Measurements from ENCODE around the gene LGR5.
"Not testable (repeated sequence)": the region's sequence is repeated elsewhere in the genome, so short reads cannot be mapped to it uniquely, and the experiment has no call there.

- TF ChIP-seq, protein P1, sequence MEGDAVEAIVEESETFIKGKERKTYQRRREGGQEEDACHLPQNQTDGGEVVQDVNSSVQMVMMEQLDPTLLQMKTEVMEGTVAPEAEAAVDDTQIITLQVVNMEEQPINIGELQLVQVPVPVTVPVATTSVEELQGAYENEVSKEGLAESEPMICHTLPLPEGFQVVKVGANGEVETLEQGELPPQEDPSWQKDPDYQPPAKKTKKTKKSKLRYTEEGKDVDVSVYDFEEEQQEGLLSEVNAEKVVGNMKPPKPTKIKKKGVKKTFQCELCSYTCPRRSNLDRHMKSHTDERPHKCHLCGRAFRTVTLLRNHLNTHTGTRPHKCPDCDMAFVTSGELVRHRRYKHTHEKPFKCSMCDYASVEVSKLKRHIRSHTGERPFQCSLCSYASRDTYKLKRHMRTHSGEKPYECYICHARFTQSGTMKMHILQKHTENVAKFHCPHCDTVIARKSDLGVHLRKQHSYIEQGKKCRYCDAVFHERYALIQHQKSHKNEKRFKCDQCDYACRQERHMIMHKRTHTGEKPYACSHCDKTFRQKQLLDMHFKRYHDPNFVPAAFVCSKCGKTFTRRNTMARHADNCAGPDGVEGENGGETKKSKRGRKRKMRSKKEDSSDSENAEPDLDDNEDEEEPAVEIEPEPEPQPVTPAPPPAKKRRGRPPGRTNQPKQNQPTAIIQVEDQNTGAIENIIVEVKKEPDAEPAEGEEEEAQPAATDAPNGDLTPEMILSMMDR (IDR thresholded peaks at IDR 0.05; ENCODE audit: extremely low read depth in 1 of 2, insufficient read depth in 1 of 2, low read depth in 1 of 2, low read length in 2 of 2) = not testable (repeated sequence)
- TF ChIP-seq JUN (IDR thresholded peaks at IDR 0.05; ENCODE audit: borderline replicate concordance, insufficient read depth, insufficient read length, low read depth); EZH2 (IDR thresholded peaks at IDR 0.05; ENCODE audit: borderline replicate concordance, low read depth, low read length, severe bottlenecking): not testable (repeated sequence)
Measured at GRCh38 chr12:71490844-71491243, 51.2 kb downstream of the LGR5 start.

Measured in endothelial cell of umbilical vein (primary cell).